Stimulated activated CD4-positive, alpha-beta T cell treated with anti-CD3 and anti-CD28 coated beads, Interleukin-2, amount 100 ng/mL, for 4 hours (primary cell): ENCODE measurements around the gene BOD1.
A peak's percentile ranks its signal among the peaks of the same experiment; 100 is the strongest.

Experiments
- DNase-seq: peaks from one replicate; pipeline ENCODE4 v3.0.0-alpha.2; 2020; ENCODE audit warnings: low read depth

The BOD1 gene

DNA sequence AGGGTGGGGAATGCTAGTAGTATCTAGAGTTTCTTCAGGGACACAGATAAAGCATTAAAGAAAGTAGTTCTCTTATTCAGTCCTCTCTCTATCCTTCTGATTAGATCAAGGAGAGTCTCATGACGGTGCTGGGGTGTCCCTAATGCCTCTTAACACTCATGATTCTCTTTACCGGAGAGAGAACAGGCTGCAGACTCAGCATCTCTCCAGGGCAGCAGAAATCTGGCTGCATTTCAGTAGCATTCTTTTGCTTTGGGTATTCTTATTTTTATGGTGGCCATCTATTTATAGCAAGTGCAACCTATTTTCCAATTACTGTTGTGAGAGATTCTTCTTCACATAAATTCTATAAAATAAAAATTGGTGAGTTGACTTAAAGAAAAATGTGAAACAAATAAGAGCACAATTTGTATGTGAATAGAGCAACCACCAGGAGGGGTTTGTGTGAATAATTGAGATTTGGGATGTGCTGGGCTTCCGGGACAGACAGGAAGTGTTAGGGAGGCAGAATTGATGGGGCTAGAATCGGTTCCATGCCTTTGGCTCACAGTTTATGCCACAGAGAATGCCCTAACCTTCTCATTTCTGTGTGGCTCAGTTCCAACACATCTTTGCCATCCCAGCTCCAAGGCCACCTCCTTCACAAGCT, 23.8 kb upstream of the BOD1 start:
- no peak for DNase-seq

DNA sequence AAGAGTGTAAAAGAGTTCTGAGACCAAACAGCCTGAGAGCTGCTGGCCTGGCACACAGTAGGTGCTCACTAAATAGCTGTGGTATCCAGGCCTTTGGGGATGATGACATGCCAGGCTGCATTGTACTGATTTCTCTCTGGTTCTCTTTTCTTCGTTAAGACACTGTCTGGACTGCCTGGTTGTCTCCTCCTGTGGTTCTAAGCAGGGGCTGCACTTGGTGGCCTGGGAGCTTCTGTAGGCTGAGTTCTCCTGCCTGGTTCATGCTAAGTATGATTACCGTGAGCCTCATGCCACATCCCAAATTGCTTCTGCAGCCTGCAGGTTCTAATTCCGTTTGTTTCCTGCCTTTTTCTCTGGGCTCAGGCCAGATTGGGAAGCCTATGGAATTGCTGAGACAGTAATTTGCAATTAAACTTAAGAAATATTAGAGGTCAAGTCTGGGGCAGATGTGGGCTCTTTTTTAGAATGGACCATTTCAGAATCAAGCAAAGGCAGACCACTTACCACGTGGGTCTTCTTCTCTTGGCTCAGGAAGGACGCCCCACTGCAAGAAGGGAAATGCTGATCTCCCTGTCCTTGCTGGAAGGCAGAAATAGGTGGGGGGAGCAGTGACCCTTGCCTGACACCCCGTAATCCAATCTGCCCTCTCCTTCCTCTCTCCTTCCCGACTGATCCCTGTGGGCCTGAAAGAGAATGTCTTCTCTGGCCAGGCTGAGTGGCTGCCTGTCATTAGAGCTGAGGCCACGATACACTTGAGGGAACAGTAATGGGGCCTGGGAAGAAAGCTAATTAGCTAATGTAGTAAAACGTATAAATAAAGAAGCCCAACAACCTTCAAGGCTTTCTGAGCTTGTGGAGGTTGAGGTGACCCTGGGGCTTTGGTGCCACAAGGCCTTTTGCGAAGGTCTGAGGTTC, 21.9 kb upstream of the BOD1 start:
- no peak for DNase-seq

DNA sequence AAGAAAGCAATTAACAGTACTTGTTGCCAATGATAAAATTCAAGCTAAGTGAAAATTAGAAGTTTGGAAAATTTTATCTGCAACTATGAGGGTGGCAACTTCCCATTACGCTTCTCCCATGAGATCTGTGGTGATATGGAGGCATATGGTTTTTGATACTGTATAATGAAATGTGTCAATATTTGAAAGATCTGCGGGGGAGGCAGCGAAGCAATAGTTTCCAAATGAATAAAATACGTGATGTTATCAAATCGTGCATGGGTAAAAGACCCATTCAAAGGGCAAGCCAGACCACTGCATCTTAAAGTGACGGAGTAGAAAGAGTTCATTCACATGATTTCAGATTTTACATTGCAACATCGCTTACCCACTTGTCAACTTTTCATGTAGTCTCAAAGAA, 20.9 kb upstream of the BOD1 start:
- DNase-seq = no peak

DNA sequence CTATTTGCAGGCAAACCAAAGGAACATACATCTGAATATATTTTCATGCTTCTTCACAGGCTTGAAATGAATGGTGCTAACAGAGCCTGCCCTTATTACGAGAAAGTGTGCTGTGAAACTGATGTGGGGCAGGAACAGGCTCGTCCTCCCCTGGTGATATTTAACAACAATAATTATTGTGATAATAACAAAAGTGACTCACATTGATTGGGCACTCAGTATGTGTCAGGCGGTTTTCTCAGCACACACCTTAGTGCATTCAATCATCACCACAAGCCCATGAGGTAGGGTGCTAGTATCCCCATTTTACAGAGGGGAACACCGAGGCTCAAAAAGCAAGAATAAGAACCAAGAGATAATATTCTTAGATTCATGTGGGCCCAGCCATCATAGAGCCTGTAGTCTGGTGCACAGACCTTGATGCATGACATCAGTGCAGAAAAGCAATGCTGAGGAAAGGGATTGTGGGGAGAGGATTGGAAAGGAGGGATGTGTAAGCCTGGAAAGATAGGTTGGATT, 18.1 kb upstream of the BOD1 start:
- no peak for DNase-seq

DNA sequence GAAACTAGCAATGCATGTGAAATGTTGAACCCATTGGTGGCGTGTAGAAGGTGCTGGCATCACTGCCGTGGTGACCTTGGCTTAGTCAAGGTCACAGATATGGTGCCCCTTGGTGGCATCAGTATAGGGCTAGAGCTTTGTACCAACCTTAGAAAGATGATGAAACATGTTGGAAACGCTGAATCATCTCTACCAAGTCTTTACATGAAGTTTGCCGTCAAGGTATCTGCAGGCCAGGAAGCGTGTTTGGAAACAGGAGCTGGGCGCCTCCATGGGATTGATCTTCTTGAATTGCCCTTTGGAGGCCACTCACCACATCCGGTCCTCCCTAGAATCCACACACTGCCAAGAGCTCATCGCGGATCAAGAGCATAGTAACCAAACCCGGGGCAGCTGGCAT, 16.9 kb upstream of the BOD1 start:
- DNase-seq = no peak

DNA sequence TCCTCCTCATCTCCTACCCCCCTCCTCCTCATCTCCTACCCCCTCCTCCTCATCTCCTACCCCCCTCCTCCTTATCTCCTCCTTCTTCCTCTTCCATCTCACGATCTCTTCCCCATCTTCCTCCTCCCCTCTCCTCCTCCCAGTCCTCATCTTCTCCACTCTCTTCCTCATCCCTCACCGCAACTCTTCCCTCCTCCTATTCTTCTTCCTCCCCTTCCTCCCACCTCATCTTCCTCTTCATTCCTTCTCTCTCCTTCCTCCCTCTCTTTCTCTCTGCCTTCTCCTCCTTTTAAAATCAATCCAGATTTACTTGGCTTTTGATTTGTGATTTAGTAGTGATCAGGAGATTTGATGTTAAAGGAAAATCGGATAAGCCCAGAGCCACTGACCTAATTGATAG, 15.0 kb upstream of the BOD1 start:
- no peak for DNase-seq

DNA sequence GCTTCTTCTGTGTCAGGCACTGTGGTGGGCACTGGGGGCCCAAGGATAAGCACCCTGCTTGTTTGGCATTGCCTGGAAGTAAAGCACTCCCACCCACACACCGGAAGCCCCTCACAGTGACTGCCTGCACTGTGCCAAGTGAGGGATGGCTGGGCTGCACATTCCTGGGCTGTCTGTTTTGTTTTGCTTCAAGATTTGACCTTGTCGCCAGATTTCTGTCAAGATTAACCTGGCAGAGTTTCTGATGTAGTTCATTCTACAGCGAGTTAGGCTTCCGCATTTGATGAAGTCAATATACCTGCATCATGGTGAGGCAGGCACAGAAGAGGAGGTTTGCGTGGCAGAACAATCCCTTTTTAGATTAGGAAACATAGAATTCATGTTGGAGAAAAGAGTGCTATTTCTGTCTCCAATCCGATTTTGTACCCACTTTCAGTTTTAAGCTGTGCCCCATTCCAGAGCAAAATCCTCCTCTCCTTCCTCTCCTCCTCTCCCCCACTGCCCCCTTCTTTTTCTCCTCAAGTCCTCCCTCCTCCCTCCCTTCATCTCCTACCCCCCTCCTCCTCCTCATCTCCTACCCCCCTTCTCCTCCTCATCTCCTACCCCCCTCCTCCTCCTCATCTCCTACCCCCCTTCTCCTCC, 14.4 kb upstream of the BOD1 start:
- DNase-seq = no peak

DNA sequence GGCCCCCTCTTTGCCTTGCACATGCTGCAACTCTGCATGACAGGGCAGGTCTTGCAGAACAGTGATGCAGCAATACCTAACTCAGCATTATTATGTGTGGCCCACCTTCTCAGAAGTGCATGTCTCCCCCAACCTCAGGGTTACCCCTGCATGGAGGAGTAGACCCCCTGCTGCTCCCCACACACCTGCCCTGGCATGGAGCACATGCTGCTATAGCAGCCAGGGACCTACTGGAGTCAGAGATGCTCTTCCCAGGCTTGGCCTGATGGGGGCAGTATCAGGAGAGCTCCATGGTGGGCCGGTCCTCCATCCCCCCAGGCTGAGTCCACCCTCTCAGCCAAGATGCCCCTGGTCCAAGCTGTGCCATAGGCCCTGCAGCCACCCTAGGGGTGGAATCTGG, 13.2 kb upstream of the BOD1 start:
- DNase-seq = no peak

DNA sequence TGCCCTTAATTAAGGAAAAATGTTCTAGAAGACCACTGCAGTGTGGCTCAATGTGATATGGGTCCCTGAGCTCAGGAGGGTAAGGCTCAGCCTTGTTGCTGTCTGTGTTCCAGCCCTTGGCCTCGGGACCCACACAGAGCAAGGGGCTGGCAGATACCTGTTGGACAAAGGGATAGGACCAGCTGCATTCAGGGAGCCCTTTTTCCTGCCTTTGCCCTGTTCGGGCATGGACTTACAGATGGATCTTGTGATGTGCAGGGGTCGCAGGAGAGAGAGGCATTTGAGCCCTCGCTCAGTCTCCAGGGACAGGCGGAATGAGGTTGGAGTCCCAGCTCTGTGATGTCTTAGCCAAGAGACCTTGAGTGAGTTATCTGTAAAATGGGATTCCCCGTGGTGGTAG, 12.1 kb upstream of the BOD1 start:
- DNase-seq = no peak

DNA sequence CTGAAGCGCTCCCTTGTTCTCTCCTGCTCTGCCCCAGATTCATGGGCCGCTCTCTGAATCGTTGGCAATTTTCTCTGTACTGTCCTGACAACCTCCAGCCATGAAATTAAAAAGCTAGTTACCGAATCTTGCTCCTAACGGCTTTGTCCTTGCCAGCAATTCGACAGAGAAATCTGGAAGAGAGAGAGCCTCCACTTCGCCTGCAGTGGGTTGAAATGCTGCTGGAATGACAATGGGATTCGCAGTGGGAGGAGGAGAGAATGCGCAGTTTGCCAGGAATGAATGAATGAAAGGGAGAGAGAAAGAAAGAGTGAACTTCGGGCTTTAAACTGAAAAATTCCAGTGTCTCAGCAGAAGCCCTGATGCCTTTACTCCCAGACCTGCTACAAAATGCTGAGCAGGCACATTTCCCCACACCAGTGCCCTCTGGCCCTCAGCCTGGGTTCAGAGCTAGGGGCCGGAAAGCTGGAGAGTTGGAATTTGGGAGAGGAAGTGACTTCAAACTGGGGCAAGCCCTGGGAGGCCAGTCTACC, 11.5 kb upstream of the BOD1 start:
- no peak for DNase-seq

DNA sequence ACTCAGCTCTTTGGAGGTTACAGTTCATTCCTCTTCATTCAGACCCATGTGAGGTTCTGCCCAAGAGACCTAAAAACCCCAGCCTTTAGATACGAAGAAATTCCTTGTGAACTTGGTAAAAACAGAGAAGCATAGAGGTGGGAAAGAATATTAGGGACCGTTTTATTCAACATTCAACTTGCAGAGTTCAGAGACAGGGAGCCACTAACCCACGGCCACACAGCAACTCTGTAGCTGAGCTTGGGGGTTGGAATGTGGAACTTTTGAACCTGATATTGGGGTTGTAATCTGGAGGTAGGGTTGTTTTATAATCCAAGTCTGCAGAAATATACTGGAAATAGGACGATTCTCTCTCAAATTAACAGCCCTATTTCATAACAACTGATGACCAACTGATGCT, 10.8 kb upstream of the BOD1 start:
- DNase-seq = no peak

DNA sequence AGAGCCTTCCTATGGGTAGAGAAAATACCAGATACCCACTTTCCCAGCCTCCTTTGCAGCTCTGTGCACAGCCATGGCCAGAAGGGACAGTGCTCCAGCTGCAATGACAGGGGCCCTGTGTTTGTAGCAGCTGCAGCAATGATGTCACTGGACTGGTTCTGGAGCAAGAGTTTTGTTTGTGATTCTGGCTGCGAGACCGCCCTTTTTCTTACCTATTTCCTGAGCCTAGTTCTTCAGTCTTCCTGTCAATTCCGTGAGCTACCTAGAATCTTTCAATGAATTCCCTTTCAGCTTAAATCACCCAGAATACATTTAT, 10.0 kb upstream of the BOD1 start:
- DNase-seq = no peak

DNA sequence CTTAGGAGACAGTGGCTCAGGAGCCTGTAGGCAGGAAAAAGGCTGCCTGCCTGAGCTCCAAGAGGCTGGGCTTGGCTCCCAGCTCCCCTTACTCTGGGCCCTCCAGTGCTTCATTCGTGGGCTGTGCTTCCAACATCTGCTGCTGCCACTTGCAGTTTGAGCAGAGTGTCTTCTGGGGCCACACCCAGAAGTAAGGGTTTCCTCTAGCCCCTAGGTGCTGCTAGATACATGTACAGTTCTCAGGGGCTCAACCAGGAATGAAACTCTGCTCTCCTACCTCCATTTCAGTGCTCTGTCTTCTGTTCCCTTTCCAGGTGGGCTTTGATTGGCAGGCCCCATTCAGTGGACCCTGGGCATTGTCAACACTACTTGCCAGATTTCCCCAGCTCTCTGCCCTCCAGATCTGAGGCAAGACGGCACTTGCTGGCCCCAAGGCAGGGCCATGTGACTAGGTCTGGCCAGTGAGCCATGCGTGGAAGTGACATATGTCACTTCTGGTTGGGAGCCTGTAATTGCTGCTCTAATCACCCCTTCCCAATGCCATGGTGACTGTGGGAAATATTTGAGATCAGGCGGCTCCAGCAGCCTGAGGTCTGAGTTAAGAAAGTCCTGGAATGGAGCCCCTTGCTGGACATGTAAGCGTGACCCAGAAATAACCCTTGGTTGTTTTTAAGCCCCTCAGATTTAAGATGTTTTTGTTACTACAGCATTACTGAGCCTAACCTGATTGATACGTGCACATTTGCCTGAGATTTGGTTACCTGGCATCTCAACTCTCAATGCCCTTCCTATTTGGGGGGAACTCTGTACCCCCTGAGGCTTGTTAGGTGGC, 9.4 kb upstream of the BOD1 start:
- DNase-seq = no peak

DNA sequence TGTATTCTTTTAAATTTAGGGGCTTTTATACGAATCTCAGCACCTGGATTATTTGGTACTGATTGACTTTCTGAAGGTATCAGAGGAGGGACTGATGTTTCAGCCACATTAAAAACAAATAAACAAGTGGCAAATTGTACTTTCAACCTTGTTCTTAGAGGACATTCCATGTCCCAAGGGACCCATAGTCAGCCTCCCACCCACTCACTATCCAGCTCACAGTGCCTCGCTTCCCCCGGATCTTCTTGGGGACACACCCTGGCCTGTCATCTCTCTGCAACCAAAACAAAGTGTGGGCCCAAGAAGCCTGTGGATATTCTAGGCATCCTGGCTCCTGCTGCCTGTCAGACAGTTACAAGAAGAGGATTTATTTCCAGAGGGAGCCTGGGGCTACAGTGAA, 8.8 kb upstream of the BOD1 start:
- DNase-seq = no peak

DNA sequence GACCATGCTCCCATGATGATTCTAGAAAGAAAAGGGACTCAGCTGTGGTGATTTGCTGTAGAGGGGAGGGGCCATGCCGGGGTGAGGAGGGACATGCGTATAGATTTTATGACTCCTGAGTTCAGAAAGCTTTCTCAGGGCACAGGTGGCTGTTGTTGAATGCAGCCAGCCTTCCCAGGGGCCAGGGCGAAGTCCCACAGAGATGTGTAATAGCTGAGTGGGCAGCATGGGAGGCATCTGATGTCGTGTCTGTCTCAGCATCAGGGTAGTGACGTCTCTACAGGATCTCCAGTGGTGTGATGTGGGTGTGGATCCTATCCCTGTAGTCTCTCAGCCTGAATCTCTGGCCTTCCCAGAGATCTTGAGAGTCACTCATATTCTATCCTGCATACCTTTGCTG, 7.8 kb upstream of the BOD1 start:
- DNase-seq = no peak

DNA sequence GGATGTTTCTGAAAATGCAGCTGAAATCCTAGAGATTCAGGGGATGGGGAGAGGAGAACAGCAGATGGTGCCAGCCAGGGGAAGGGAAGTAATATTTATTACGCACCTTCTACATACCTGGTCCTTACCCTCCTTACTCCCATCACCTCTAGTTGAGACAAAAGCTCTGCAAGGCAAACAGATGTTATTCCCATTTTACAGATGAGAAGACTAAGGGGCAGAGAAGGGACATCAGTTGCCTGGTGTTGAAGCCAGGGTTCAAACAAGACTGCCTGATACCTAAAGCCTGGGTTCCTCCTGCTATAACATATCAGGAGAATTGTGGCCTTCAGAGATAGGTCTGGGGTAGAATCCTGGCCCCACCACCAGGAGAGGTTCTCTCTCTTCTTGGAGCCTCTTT, 7.3 kb upstream of the BOD1 start:
- DNase-seq = no peak

DNA sequence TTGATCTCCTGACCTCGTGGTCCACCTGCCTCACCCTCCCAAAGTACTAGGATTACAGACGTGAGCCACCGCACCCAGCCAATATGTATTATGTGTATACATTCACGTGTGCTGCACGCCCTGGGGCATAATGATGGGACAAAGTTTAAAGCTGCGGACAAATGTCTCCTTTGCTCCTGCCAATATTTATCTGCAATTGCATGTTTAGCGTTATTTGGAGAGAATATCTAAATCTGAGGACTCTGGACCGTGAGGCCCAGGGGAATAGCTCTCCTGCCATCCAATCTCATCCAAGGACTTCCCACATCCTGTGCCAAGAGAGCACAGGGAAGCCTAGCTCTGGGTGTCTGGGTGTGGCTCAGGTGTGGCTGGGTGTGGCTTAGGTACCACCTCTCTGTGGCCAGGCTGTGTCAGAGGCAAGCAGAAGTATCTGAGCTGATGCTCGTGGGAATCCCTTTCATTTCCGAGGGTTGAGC, 6.9 kb upstream of the BOD1 start:
- no peak for DNase-seq

DNA sequence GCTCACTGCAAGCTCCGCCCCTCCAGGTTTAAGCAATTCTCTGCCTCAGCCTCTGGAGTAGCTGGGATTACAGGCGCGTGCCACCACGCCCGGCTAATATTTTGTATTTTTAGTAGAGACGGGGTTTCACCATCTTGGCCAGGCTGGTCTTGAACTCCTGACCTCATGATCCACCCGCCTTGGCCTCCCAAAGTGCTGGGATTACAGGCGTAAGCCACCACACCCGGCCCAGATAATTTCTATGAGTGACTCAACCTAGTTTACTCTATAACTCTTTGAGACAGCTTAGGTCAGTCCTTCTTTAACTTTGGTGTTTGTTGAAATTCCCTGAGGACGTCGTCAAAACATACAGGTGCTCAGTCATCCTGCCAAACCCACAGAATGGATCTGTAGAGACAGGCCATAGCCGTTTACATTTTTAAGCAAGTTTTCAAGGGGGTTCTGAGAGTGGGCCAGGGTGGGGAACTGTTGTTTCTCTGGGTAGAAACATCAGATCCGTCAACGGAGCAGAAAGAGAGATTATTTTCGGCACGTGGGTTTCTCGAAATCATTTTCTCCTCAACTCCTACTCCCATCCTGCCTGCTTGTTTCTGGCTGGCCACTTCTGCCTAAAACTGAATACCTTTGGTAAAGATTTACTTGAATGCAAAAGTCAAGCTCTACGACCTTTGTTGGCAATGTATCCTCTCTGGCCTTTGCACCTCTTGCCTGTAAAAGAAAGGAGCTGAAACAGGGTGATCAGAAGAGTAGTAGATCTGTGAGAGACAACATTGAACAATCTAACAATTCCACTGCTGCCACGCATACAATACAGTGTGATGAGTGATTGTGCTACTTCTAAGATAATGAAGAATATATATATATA, 6.0 kb upstream of the BOD1 start:
- no peak for DNase-seq

DNA sequence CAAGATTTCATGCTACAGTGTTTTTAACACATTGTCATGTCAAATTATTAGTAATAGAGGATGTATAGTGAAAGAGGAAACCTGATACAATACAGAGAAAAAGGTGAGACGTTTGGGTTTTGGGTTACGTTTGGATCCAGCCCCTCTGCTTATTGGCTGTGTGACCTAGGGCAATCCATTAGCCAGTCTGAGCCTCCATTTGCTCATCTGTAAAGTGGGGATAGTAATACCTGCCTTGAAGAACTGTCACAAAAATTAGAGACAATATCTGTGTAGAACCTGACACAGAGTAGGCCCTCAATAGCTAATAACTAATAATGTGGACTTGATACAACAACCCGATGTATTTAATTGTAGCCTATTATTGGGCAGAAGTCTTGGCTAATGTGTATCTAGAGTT, 4.3 kb upstream of the BOD1 start:
- DNase-seq = no peak

DNA sequence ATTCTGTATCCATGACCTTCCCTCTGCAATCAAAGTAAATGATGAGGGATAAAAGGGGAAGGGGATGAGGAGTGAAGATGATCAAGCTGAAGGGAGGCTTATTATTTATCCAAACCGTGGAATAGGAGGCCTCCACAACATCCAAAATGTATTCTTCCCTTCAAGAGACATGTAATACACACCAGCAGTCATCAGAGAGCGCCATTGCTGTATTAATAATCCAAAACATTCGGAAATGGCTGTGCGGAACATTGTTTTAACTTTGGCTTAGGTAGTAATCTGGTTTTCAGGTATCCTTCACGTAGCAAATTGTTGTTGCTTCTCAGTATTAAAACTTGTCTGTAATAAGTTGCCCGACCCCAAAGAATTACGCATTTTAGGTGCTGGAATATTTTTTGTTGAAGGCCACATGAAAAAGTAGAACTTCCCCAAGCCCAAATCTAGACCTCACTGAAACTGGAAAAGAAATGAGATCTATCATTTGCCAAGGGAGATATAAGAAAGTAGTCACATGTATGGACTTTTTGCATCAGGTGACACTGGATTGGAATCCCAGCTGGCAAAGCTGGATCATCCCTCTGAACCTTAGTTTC, 2.6 kb upstream of the BOD1 start:
- peak; percentile 28 for DNase-seq
